ENCODE data around the gene WAS.

DNA sequence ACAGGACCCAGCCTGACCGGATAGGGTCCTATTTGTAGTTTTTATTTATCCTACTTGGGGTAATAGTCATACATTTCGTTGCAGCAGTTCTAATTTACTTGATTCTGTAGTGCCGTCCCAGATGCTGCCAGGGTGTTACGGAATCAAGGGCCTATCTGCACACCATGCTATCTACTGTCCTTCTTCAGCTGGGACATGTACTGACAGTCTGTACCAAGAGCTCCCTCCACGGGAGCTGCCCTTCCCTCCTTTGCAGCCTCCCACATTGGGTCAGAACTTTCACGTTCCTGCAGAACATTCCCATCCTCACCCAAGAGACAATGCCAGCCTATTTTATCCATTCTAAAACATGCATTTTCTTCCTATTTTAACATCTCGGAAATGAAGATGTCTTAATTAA lies 19.6 kb downstream of the WAS start:
- no peak for TF ChIP-seq POLR2A (IDR thresholded peaks at IDR 0.05)
- TF ChIP-seq, protein P1, sequence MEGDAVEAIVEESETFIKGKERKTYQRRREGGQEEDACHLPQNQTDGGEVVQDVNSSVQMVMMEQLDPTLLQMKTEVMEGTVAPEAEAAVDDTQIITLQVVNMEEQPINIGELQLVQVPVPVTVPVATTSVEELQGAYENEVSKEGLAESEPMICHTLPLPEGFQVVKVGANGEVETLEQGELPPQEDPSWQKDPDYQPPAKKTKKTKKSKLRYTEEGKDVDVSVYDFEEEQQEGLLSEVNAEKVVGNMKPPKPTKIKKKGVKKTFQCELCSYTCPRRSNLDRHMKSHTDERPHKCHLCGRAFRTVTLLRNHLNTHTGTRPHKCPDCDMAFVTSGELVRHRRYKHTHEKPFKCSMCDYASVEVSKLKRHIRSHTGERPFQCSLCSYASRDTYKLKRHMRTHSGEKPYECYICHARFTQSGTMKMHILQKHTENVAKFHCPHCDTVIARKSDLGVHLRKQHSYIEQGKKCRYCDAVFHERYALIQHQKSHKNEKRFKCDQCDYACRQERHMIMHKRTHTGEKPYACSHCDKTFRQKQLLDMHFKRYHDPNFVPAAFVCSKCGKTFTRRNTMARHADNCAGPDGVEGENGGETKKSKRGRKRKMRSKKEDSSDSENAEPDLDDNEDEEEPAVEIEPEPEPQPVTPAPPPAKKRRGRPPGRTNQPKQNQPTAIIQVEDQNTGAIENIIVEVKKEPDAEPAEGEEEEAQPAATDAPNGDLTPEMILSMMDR (IDR thresholded peaks at IDR 0.05): no peak
